ENCODE results near the gene NSF.
"Not testable (repeated sequence)": the region's sequence is repeated elsewhere in the genome, so short reads cannot be mapped to it uniquely, and the experiment has no call there.

The NSF gene

GRCh38 chr17:46590157-46591146 lies at the start of gene NSF:
NSF (plus strand) TSS chr17:46590669; CDS start chr17:46590776, 107 bp downstream.
- DNase-seq = not testable (repeated sequence)

GRCh38 chr17:46548607-46549006 lies 41.9 kb upstream of the NSF start:
- not testable (repeated sequence) for DNase-seq

GRCh38 chr17:46559155-46559554 lies 31.3 kb upstream of the NSF start:
- not testable (repeated sequence) for DNase-seq

GRCh38 chr17:46560048-46560447 lies 30.4 kb upstream of the NSF start:
- not testable (repeated sequence) for DNase-seq

- not testable (repeated sequence) for DNase-seq
Measured at GRCh38 chr17:46566284-46566683, 24.2 kb upstream of the NSF start.

GRCh38 chr17:46566980-46567379 lies 23.5 kb upstream of the NSF start:
- not testable (repeated sequence) for DNase-seq

GRCh38 chr17:46571796-46572195 lies 18.7 kb upstream of the NSF start:
- DNase-seq = not testable (repeated sequence)

GRCh38 chr17:46579083-46580075 lies 11.1 kb upstream of the NSF start, which contains the start of gene ARL17A:
ARL17A (minus strand) TSS chr17:46579691; CDS start chr17:46576322, 3,369 bp downstream.
- not testable (repeated sequence) for DNase-seq

- DNase-seq = not testable (repeated sequence)
Measured at GRCh38 chr17:46580082-46580481, 10.4 kb upstream of the NSF start.

- not testable (repeated sequence) for DNase-seq
Measured at GRCh38 chr17:46585444-46585843, 5.0 kb upstream of the NSF start.

- DNase-seq = not testable (repeated sequence)
Measured at GRCh38 chr17:46591332-46591731, 863 bp downstream of the NSF start.

GRCh38 chr17:46598344-46598931 lies 8.0 kb downstream of the NSF start:
- not testable (repeated sequence) for DNase-seq

GRCh38 chr17:46600767-46601166 lies 10.3 kb downstream of the NSF start:
- not testable (repeated sequence) for DNase-seq

GRCh38 chr17:46603125-46603524 lies 12.7 kb downstream of the NSF start:
- DNase-seq = not testable (repeated sequence)

- DNase-seq = not testable (repeated sequence)
Measured at GRCh38 chr17:46611304-46611703, 20.8 kb downstream of the NSF start.

GRCh38 chr17:46613876-46614275 lies 23.4 kb downstream of the NSF start:
- not testable (repeated sequence) for DNase-seq

- DNase-seq = not testable (repeated sequence)
Measured at GRCh38 chr17:46617121-46617520, 26.7 kb downstream of the NSF start.

GRCh38 chr17:46618975-46619374 lies 28.5 kb downstream of the NSF start:
- DNase-seq = not testable (repeated sequence)

GRCh38 chr17:46623790-46624189 lies 33.3 kb downstream of the NSF start:
- DNase-seq = not testable (repeated sequence)

GRCh38 chr17:46624726-46625125 lies 34.3 kb downstream of the NSF start:
- DNase-seq = not testable (repeated sequence)

- not testable (repeated sequence) for DNase-seq
Measured at GRCh38 chr17:46627452-46627851, 37.0 kb downstream of the NSF start.

- DNase-seq = not testable (repeated sequence)
Measured at GRCh38 chr17:46628753-46629436, 38.4 kb downstream of the NSF start.
